Measurements from ENCODE around the gene FERMT2. TPM values are rescaled to one million over a fixed set of nuclear protein-coding genes. Genes with fewer than 3 reads are reported as not detected.

The FERMT2 gene
- total RNA-seq, 1 experiment from 2014 or later = 33.3 TPM

DNA sequence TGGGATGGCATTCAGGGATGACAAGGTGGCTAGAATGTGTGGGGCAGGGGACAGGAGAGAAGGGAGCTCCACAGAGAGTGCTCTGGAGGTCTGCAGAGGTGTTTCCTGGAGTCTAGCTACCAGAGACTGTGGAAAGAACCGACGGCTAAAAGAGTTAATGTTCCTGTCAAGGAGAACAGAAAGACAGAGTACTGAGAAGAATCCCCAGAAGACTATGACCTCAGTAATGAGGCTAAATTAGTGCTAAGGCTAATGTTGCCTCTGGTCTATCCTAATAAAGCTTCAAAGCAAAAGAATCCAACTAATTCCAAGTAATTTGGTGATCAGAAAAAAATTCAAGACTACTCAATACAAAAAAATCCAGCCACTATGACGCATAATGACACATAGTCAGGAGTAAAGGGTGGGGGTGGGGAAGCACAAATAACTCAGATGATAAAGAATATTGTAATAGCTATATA, 44.7 kb downstream of the FERMT2 start:
- Histone ChIP-seq H3K4me1 (ENCODE audit: control insufficient read depth, insufficient read depth, low read length) (peaks cover 6% of the 10 kb centered on the region; the same call in 1 of the 2 replicates), H3K27ac (ENCODE audit: low read length) (no peak overlapping the region), H3K27me3 (ENCODE audit: control insufficient read depth, insufficient read depth, low read length) (no peaks in the 10 kb centered on the region), H3K4me3 (ENCODE audit: low read depth in 2 of 2, low read length in 2 of 2) (no peak overlapping the region), H3K36me3 (ENCODE audit: control insufficient read depth, insufficient read depth, low read length) (no peaks in the 10 kb centered on the region), H3K9me3 (ENCODE audit: control insufficient read depth, insufficient read depth, low read depth, low read length) (no peaks in the 10 kb centered on the region)
- no TSS peak for BruUV-seq (replicated peaks)
- TF ChIP-seq, protein P1, sequence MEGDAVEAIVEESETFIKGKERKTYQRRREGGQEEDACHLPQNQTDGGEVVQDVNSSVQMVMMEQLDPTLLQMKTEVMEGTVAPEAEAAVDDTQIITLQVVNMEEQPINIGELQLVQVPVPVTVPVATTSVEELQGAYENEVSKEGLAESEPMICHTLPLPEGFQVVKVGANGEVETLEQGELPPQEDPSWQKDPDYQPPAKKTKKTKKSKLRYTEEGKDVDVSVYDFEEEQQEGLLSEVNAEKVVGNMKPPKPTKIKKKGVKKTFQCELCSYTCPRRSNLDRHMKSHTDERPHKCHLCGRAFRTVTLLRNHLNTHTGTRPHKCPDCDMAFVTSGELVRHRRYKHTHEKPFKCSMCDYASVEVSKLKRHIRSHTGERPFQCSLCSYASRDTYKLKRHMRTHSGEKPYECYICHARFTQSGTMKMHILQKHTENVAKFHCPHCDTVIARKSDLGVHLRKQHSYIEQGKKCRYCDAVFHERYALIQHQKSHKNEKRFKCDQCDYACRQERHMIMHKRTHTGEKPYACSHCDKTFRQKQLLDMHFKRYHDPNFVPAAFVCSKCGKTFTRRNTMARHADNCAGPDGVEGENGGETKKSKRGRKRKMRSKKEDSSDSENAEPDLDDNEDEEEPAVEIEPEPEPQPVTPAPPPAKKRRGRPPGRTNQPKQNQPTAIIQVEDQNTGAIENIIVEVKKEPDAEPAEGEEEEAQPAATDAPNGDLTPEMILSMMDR (IDR thresholded peaks at IDR 0.05) = no peak
- TF ChIP-seq, protein P2, sequence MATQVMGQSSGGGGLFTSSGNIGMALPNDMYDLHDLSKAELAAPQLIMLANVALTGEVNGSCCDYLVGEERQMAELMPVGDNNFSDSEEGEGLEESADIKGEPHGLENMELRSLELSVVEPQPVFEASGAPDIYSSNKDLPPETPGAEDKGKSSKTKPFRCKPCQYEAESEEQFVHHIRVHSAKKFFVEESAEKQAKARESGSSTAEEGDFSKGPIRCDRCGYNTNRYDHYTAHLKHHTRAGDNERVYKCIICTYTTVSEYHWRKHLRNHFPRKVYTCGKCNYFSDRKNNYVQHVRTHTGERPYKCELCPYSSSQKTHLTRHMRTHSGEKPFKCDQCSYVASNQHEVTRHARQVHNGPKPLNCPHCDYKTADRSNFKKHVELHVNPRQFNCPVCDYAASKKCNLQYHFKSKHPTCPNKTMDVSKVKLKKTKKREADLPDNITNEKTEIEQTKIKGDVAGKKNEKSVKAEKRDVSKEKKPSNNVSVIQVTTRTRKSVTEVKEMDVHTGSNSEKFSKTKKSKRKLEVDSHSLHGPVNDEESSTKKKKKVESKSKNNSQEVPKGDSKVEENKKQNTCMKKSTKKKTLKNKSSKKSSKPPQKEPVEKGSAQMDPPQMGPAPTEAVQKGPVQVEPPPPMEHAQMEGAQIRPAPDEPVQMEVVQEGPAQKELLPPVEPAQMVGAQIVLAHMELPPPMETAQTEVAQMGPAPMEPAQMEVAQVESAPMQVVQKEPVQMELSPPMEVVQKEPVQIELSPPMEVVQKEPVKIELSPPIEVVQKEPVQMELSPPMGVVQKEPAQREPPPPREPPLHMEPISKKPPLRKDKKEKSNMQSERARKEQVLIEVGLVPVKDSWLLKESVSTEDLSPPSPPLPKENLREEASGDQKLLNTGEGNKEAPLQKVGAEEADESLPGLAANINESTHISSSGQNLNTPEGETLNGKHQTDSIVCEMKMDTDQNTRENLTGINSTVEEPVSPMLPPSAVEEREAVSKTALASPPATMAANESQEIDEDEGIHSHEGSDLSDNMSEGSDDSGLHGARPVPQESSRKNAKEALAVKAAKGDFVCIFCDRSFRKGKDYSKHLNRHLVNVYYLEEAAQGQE (IDR thresholded peaks at IDR 0.05; ENCODE audit: insufficient read depth in 1 of 2, low read depth in 2 of 2, low read length in 1 of 2) = no peak
- TF ChIP-seq POLR2AphosphoS5 (IDR thresholded peaks at IDR 0.05; ENCODE audit: low read depth, low read length) = no peak
- TF ChIP-seq SIN3A (IDR thresholded peaks at IDR 0.05; ENCODE audit: borderline replicate concordance, insufficient read depth, low read depth, low read length) = no peak
- TF ChIP-seq TCF7L2 (IDR thresholded peaks at IDR 0.05; ENCODE audit: low read depth, low read length) = no peak
- intact Hi-C loops (cut with micrococcal nuclease; ENCODE audit: unreplicated experiment) (no loop called here), in situ Hi-C loops (cut with HindIII; ENCODE audit: low pct_unique_long_range_greater_than_20kb, low sequenced_read_pairs) (no loop called here)
- peak; percentile 84 for DNase-seq (ENCODE audit: low read depth, low spot score)
- POLR2A ChIA-PET = no interaction called here
- CTCF ChIA-PET = interaction anchor here (0.9 kb wide), 1 partner anchor 55 kb away, joined by 4 read pairs; no protein-coding TSS in a partner anchor
- peak; percentile 66; the same call in 1 of the 2 replicates for ATAC-seq

DNA sequence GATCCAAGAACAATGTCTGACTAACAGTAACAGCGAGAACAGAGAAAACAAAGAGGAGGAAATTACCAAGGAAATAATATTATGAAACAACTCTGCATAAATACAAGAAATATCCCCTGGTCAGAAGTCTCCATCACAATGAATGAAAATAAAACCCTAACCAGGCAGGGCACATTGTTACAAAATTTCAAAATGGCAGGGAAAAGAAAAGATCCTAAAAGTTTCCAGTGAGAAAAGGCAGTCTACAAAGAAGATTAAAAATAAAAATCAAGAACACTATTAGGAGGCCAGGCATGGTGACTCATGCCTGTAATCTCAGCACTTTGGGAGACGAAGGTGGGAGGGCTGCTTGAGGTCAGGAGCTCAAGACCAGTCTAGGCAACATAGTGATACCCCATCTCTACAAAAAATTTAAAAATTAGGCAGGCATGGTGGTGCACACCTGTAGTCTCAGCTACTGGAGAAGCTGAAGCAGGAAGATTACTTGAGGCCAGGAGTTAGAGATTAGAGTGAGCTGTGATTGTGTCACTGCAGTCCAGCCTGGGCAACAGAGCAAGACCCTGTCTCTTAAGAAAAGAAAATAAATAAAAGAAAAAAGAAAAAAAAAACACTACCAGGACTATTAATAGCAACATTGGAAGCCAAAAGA, 47.8 kb downstream of the FERMT2 start:
- intact Hi-C loops (cut with micrococcal nuclease; ENCODE audit: unreplicated experiment) (no loop called here), in situ Hi-C loops (cut with HindIII; ENCODE audit: low pct_unique_long_range_greater_than_20kb, low sequenced_read_pairs) (no loop called here)
- no peak for ATAC-seq
- no peak for DNase-seq (ENCODE audit: low read depth, low spot score)
- ChIA-PET POLR2A (no interaction called here), CTCF (no interaction called here)
- no peaks in the 10 kb centered on the region for H3K27me3 ChIP-seq (ENCODE audit: control insufficient read depth, insufficient read depth, low read length)
- H3K36me3 ChIP-seq (ENCODE audit: control insufficient read depth, insufficient read depth, low read length) = no peaks in the 10 kb centered on the region
- TF ChIP-seq TCF7L2 (IDR thresholded peaks at IDR 0.05; ENCODE audit: low read depth, low read length) = no peak
- no peak for TF ChIP-seq SIN3A (IDR thresholded peaks at IDR 0.05; ENCODE audit: borderline replicate concordance, insufficient read depth, low read depth, low read length)
- TF ChIP-seq, protein P1 (IDR thresholded peaks at IDR 0.05) = no peak
- TF ChIP-seq POLR2AphosphoS5 (IDR thresholded peaks at IDR 0.05; ENCODE audit: low read depth, low read length) = no peak
- TF ChIP-seq, protein P2 (IDR thresholded peaks at IDR 0.05; ENCODE audit: insufficient read depth in 1 of 2, low read depth in 2 of 2, low read length in 1 of 2) = no peak
- H3K27ac ChIP-seq (ENCODE audit: low read length) = no peak overlapping the region
- no peak overlapping the region for H3K4me3 ChIP-seq (ENCODE audit: low read depth in 2 of 2, low read length in 2 of 2)
- H3K4me1 ChIP-seq (ENCODE audit: control insufficient read depth, insufficient read depth, low read length) = peaks cover 6% of the 10 kb centered on the region; the same call in 1 of the 2 replicates
- no TSS peak for BruUV-seq (replicated peaks)
- H3K9me3 ChIP-seq (ENCODE audit: control insufficient read depth, insufficient read depth, low read depth, low read length) = no peaks in the 10 kb centered on the region
